Adrenal gland (tissue), 12 donors: Measurements from ENCODE around the gene NUBP1. TPM values are rescaled to one million over a fixed set of nuclear protein-coding genes. Genes with fewer than 3 reads are reported as not detected.
A peak's percentile ranks its signal among the peaks of the same experiment; 100 is the strongest.

Source experiments
- DNase-seq, 7 donors: peaks; one replicate each; pipeline ENCODE4 v3.0.0-alpha.2; 2019 to 2020
- H3K27ac ChIP-seq, 5 donors: fragments of 200-600 bp; sonication (generic) in 4 of 5; 1 replicate in 3 of 5; 2 replicates in 2 of 5; pipeline versions ENCODE4 v1.5.1 to v1.8.0; 2016 to 2020; ENCODE audit warnings: mild to moderate bottlenecking in 1 of 5
- H3K27me3 ChIP-seq: fragments of 200-600 bp; 2 replicates; pipeline ENCODE4 v1.8.0; 2021
- H3K36me3 ChIP-seq, 2 donors: fragments of 200-600 bp; replicated peaks in 1 of 2; 1 replicate in 1 of 2; 2 replicates in 1 of 2; pipeline versions ENCODE4 v1.5.1 to v1.8.0; 2018 to 2022
- H3K4me1 ChIP-seq, 2 donors: fragments of 200-600 bp; replicated peaks in 1 of 2; 1 replicate in 1 of 2; 2 replicates in 1 of 2; pipeline versions ENCODE4 v1.5.1 to v1.8.0; 2018 to 2021
- H3K4me3 ChIP-seq, 4 donors: fragments of 200-600 bp; sonication (generic) in 3 of 4; one replicate each; pipeline ENCODE4 v1.5.1; 2016 to 2018
- H3K9me3 ChIP-seq, 3 donors: fragments of 200-600 bp; sonication (generic) in 1 of 3; replicated peaks in 1 of 3; 1 replicate in 2 of 3; 2 replicates in 1 of 3; pipeline versions ENCODE4 v1.5.1 to v1.8.0; 2016 to 2021
- CTCF ChIP-seq, 6 experiments: fragments of 450-650 bp in 4 of 6; fragments of 200-600 bp in 2 of 6; sonication (generic) in 1 of 6; IDR thresholded peaks; 1 replicate in 5 of 6; 2 replicates in 1 of 6; pipeline versions ENCODE4 v1.5.1 to v1.8.0; 2016 to 2021; ENCODE audit warnings: antibody characterized with exemption in 6 of 6, mild to moderate bottlenecking in 2 of 6, moderate library complexity in 1 of 6
- POLR2A ChIP-seq, 2 donors: fragments of 450-650 bp; IDR thresholded peaks; one replicate each; pipeline ENCODE4 v1.6.1; 2017; ENCODE audit warnings: antibody characterized with exemption in 2 of 2, mild to moderate bottlenecking in 2 of 2, moderate library complexity in 1 of 2
- WGBS, 4 donors: extraction: QIAGEN DNeasy Blood & Tissue Kit in 2 of 4; methylation state at CpG; one replicate each; pipeline versions ENCODE4 v1.1.5 to v1.1.7; 2013 to 2017; 5-methylcytosine and 5-hydroxymethylcytosine counted together
- intact Hi-C, 2 donors: fragments of 100-400 bp; cut with DNase I; formaldehyde crosslinking; loops; one replicate each; pipeline versions ENCODE4 v1.14.1 to v1.15.0; 2022 to 2023
- polyA plus RNA-seq, 3 donors: library from polyadenylated mRNA; stranded (reverse); fragments of 200-250 nt in 2 of 3; fragments of 350-450 nt in 1 of 3; fragmentation: Illumina TruSeq in 1 of 3; extraction: RNeasy Lipid Tissue Mini Kit (QIAGEN cat#74804) in 1 of 3; gene quantifications; one replicate each; pipeline ENCODE4 v1.2.3, GENCODE V29; 2013 to 2014
- total RNA-seq, 9 donors: library from RNA; depleted of rRNA in 4 of 9; stranded (reverse); fragments of >200 nt in 4 of 9; fragments of 120-200 nt in 1 of 9; fragmentation: NEBNext Ultra II Directional in 1 of 9; extraction: Animal tissue kit (Norgen Biotek cat#: 25700) in 1 of 9; gene quantifications; one replicate each; pipeline versions ENCODE4 v1.1.0 to v1.2.4, GENCODE V29; 2013 to 2023
- donor health status: healthy with polysubstance abuse.
- donor health status: Bipolar disorder and iron deficiency.
- donor health status: DM: yes; HTN: yes; CAD: no.
- donor health status: DM: no; HTN: no; CAD: no.
- donor health status: DM: no; HTN: no; CAD: no.
- donor health status: DM: yes; HTN: yes; CAD: no.

Gene NUBP1
- total and polyA plus RNA-seq, 12 donors = 22.5 to 91.8 (median 57.4) TPM

DNA sequence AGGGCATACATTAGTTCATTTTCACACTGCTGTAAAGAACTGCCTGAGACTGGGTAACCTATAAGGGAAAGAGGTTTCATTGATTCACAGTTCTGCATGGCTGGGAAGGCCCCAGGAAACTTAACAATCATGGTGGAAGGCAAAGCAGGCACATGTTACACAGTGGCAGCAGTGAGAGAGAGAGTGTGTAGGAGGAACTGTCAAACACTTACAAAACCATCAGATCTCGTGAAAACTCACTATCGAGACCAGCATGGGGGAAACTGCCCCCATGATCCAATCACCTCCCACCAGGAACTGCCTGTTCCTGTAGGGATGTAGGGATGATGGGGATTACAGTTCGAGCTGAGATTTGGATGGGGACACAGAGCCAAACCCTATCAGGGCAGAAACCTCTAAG is 17.2 kb downstream of the NUBP1 start:
- no peak for DNase-seq
- Histone ChIP-seq H3K4me1 (peaks cover 0 to 5% of the 10 kb centered on the region in 2 donors), H3K27ac (no peak overlapping the region), H3K4me3 (no peak overlapping the region), H3K36me3 (peaks cover 0 to 78% of the 10 kb centered on the region in 2 donors), H3K9me3 (no peaks in the 10 kb centered on the region), H3K27me3 (no peaks in the 10 kb centered on the region)
- intact Hi-C loops = no loop called here
- WGBS, 4 donors = 66 to 76% (median 71%) methylated on average over 3 of the region's 3 CpGs
- no peak for TF ChIP-seq CTCF (IDR thresholded peaks at IDR 0.05)
- TF ChIP-seq POLR2A (IDR thresholded peaks at IDR 0.05) = no peak

- Histone ChIP-seq H3K4me3 (no peak overlapping the region), H3K36me3 (peaks cover 0 to 72% of the 10 kb centered on the region in 2 donors), H3K27ac (peak overlapping the region in 1 of 5 donors; percentile 13), H3K4me1 (peaks cover 0 to 5% of the 10 kb centered on the region in 2 donors), H3K27me3 (no peaks in the 10 kb centered on the region), H3K9me3 (no peaks in the 10 kb centered on the region)
- intact Hi-C loops = no loop called here
- WGBS, 4 donors = 80 to 86% (median 84%) methylated on average over 8 of the region's 8 CpGs
- no peak for DNase-seq
- TF ChIP-seq CTCF (IDR thresholded peaks at IDR 0.05) (no peak), POLR2A (IDR thresholded peaks at IDR 0.05) (no peak)
These were observed 17.7 kb downstream of the NUBP1 start for GRCh38 chr16:10761373-10761772.

DNA sequence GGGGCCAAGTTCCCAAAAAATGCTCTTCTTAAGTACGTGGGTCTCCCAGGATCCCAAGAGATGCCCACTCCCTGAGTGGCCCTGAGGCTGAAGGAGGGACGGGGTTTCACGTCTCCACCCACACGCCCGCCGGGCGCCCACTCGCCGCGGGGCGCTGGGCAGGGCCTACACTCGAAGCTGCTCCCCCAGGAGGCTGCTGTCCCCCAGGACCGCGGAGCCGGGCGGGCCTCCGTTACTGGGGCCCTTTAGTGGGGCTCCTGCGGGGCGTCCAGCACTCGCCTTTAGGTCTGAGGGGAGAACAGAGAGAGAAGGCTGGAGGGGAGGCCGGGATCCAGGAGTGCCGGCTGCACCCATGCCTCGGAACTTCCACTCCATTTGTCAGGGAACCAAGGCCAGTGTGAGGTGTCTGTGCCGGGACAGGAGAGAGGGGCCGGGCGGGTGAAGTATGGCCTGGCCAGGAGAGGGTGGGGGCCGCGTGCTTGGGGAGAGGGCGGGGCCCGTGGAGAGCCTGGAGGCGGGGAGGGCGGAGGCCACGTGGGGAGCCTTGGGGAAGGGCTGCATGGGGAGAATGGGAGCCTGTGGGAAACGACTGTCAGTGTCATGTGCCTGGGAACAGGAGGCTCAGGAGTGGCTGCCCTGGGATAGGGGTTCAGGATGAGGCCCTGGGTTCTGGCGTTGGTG is 18.8 kb downstream of the NUBP1 start:
- Histone ChIP-seq H3K36me3 (peaks cover 0 to 61% of the 10 kb centered on the region in 2 donors), H3K4me1 (peaks cover 0 to 5% of the 10 kb centered on the region in 2 donors), H3K4me3 (no peak overlapping the region), H3K9me3 (no peaks in the 10 kb centered on the region), H3K27me3 (no peaks in the 10 kb centered on the region), H3K27ac (no peak overlapping the region)
- WGBS, 4 donors = 90 to 94% (median 93%) methylated on average over 11 to 35 of the region's 35 CpGs
- intact Hi-C loops = no loop called here
- DNase-seq = no peak
- TF ChIP-seq POLR2A (IDR thresholded peaks at IDR 0.05) (no peak), CTCF (IDR thresholded peaks at IDR 0.05) (no peak)

DNA sequence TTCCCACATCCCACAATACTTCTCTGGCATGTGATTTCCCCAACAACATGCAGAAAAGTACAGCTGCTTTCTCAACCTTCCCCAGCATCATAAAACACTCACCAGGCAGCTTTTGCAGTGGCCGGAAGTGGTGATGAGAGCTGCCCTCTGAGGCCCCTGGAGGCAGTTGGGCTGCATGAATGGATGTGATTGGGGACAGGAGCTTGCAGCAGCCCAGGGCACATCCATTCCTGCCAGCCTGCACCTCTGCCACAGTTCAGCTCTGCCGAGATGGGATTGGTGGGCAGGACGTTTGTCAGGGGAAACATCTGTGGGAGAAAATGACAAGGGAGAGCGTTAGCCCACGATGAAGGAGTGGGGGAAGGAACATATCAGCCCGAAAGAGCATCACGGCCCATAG is 19.8 kb downstream of the NUBP1 start:
- peaks cover 0 to 5% of the 10 kb centered on the region in 2 donors for H3K4me1 ChIP-seq
- H3K27ac ChIP-seq = no peak overlapping the region
- H3K27me3 ChIP-seq = no peaks in the 10 kb centered on the region
- no peak overlapping the region for H3K4me3 ChIP-seq
- TF ChIP-seq POLR2A (IDR thresholded peaks at IDR 0.05) = no peak
- TF ChIP-seq CTCF (IDR thresholded peaks at IDR 0.05) = no peak
- 88 to 92% (median 90%) methylated on average over 7 of the region's 7 CpGs for WGBS, 4 donors
- intact Hi-C loops = no loop called here
- DNase-seq = no peak
- H3K36me3 ChIP-seq = peaks cover 0 to 52% of the 10 kb centered on the region in 2 donors
- H3K9me3 ChIP-seq = no peaks in the 10 kb centered on the region
